HG02852 (cell line): ENCODE measurements around the gene ANKS1B.

Experiments used
- ATAC-seq: cut with Tn5 transposase; IDR thresholded peaks from one replicate; pipeline ENCODE4 v1.9.1; 2021; ENCODE audit warnings: mild to moderate bottlenecking, moderate library complexity; ENCODE audit not compliant: unreplicated experiment

The ANKS1B gene

GRCh38 chr12:98724384-98725155 lies 1260.2 kb downstream of the ANKS1B start:
- no peak for ATAC-seq

GRCh38 chr12:98721204-98721702 lies 1263.5 kb downstream of the ANKS1B start:
- ATAC-seq, result no peak

- peak; percentile 48 for ATAC-seq
Observed at GRCh38 chr12:98719515-98720504, 1264.9 kb downstream of the ANKS1B start.

GRCh38 chr12:98714426-98714825 lies 1270.3 kb downstream of the ANKS1B start:
- no peak for ATAC-seq

GRCh38 chr12:98709022-98709421 lies 1275.7 kb downstream of the ANKS1B start:
- ATAC-seq, result no peak

GRCh38 chr12:98701166-98701565 lies 1283.6 kb downstream of the ANKS1B start:
- no peak for ATAC-seq

- no peak for ATAC-seq
Observed at GRCh38 chr12:98699586-98699985, 1285.2 kb downstream of the ANKS1B start.

- ATAC-seq, result peak; percentile 92
Observed at GRCh38 chr12:98698603-98699463, 1285.9 kb downstream of the ANKS1B start.

- ATAC-seq, result no peak
Observed at GRCh38 chr12:98697209-98697608, 1287.5 kb downstream of the ANKS1B start.

- ATAC-seq, result no peak
Observed at GRCh38 chr12:98696036-98696646, 1288.6 kb downstream of the ANKS1B start.

GRCh38 chr12:98691351-98691750 lies 1293.4 kb downstream of the ANKS1B start:
- ATAC-seq, result no peak

- no peak for ATAC-seq
Observed at GRCh38 chr12:98686603-98687002, 1298.1 kb downstream of the ANKS1B start.
